ENCODE data around the gene SKI.
A peak's percentile ranks its signal among the peaks of the same experiment; 100 is the strongest.

The SKI gene

DNA sequence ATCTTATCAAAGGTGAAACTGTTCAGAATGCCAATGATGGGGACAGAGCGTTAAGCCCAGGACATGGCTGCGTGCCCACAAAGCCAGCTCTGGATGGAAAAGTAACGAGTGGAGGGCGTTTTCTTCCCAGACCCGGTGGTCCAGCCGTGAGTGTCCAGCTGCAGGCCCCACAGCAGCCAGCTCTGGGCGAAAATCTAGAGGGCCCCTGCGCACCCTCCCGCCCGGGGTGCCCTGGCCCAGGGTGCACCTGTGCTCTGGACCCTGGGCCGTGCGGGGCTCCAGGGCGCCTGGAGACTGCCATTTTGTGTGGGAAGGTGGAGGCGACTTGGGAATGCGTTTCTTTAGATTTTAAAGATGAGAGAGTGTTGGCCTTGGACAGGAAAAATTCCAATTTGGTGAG is 58.8 kb downstream of the SKI start:
- Histone ChIP-seq H3K9me3 (ENCODE audit: control insufficient read depth, low read length) (no peaks in the 10 kb centered on the region), H3K27ac (ENCODE audit: insufficient read depth, low read length, poor library complexity, severe bottlenecking) (no peak overlapping the region), H3K36me3 (ENCODE audit: control insufficient read depth, insufficient read depth, low read length) (peaks cover 5% of the 10 kb centered on the region), H3K27me3 (replicated peaks; ENCODE audit: control insufficient read depth, insufficient read depth, low read length, poor library complexity, severe bottlenecking) (no peaks in the 10 kb centered on the region), H3K4me3 (ENCODE audit: insufficient read depth, low read depth, low read length, poor library complexity, severe bottlenecking) (no peak overlapping the region), H3K4me1 (ENCODE audit: control insufficient read depth, insufficient read depth, low read length, poor library complexity, severe bottlenecking) (peaks cover 38% of the 10 kb centered on the region)
- no peak for DNase-seq

DNA sequence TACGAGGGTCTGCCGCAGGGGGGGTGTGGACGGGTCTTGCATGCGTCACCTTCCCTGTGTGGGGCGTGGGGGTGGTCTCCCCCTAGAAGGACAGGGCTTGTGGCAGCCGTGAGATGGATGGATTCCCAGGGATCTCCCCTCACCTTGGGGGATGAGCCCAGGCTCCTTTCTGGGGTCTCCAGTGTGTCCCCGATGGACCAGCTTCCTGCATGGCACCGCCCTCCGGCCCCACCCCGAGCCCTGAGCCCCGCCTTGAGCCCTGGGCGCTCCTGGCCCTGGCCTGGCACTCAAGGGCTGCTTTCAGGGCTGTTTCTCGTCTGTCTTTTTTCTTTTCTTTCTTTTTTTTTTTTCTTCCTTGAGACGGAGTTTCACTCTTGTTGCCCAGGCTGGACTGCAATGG is 59.5 kb downstream of the SKI start:
- H3K9me3 ChIP-seq (ENCODE audit: control insufficient read depth, low read length), result no peaks in the 10 kb centered on the region
- H3K4me3 ChIP-seq (ENCODE audit: insufficient read depth, low read depth, low read length, poor library complexity, severe bottlenecking), result no peak overlapping the region
- peaks cover 45% of the 10 kb centered on the region for H3K4me1 ChIP-seq (ENCODE audit: control insufficient read depth, insufficient read depth, low read length, poor library complexity, severe bottlenecking)
- H3K27me3 ChIP-seq (replicated peaks; ENCODE audit: control insufficient read depth, insufficient read depth, low read length, poor library complexity, severe bottlenecking), result no peaks in the 10 kb centered on the region
- H3K36me3 ChIP-seq (ENCODE audit: control insufficient read depth, insufficient read depth, low read length), result peaks cover under 1% of the 10 kb centered on the region
- no peak overlapping the region for H3K27ac ChIP-seq (ENCODE audit: insufficient read depth, low read length, poor library complexity, severe bottlenecking)
- DNase-seq, result no peak

DNA sequence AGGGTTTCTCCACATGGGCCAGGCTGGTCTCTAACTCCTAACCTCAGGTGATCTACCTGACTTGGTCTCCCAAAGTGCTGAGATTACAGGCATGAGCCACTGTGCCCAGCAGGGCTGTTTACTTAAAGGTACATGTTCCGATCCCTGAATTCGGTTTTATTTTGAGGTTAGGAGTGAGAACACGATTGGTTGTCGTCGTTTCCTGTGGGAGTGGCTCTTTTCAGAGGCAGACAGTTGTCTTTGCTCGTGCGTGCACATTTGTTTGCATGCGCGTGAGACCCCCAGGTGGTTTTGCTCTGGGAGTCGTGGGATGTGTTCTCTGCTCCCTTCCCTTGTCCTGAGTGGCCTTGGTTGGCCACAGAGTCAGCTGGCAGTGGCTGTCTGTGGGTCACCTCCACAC is 60.2 kb downstream of the SKI start:
- Histone ChIP-seq H3K27ac (ENCODE audit: insufficient read depth, low read length, poor library complexity, severe bottlenecking) (no peak overlapping the region), H3K4me1 (ENCODE audit: control insufficient read depth, insufficient read depth, low read length, poor library complexity, severe bottlenecking) (peaks cover 48% of the 10 kb centered on the region), H3K4me3 (ENCODE audit: insufficient read depth, low read depth, low read length, poor library complexity, severe bottlenecking) (no peak overlapping the region), H3K9me3 (ENCODE audit: control insufficient read depth, low read length) (no peaks in the 10 kb centered on the region), H3K36me3 (ENCODE audit: control insufficient read depth, insufficient read depth, low read length) (no peaks in the 10 kb centered on the region), H3K27me3 (replicated peaks; ENCODE audit: control insufficient read depth, insufficient read depth, low read length, poor library complexity, severe bottlenecking) (no peaks in the 10 kb centered on the region)
- DNase-seq, result no peak

DNA sequence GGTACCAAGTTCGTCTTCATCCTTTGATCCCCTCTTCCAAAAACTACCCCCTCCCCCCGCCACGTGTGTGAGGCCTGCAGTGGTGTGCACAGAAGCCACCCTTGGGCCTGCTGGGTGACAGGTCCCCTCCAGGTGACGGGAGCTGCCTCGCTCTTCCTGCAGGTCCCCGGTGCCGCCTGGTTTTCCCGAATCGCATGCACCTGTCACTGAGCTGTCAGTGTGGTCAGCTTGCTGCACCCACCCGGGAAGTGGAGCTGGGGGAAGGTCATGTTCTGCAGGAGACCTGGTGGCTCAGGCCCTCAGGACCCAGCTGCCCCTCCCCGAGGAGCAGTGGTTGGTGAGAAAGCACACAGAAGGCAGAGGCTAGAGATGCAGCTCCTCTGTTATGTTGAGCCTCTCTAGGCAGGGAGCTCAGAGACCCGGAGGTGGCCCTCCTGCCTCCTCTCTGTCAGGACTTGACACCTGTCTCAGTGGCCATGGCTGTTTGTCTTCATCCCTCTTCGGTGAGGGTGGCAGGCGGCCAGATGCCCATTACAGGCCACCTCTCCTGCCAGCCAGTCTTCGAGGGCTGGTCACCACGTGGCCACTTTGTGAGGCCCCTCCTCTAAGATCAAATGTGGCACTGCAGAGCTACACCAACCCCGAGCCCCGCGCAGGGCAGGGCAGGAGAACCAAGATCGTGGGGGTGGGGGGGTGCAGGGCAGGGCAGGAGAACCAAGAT is 60.9 kb downstream of the SKI start:
- Histone ChIP-seq H3K36me3 (ENCODE audit: control insufficient read depth, insufficient read depth, low read length) (no peaks in the 10 kb centered on the region), H3K4me1 (ENCODE audit: control insufficient read depth, insufficient read depth, low read length, poor library complexity, severe bottlenecking) (peaks cover 53% of the 10 kb centered on the region), H3K4me3 (ENCODE audit: insufficient read depth, low read depth, low read length, poor library complexity, severe bottlenecking) (no peak overlapping the region), H3K27ac (ENCODE audit: insufficient read depth, low read length, poor library complexity, severe bottlenecking) (peak overlapping the region; percentile 71), H3K9me3 (ENCODE audit: control insufficient read depth, low read length) (no peaks in the 10 kb centered on the region), H3K27me3 (replicated peaks; ENCODE audit: control insufficient read depth, insufficient read depth, low read length, poor library complexity, severe bottlenecking) (no peaks in the 10 kb centered on the region)
- DNase-seq, result no peak

DNA sequence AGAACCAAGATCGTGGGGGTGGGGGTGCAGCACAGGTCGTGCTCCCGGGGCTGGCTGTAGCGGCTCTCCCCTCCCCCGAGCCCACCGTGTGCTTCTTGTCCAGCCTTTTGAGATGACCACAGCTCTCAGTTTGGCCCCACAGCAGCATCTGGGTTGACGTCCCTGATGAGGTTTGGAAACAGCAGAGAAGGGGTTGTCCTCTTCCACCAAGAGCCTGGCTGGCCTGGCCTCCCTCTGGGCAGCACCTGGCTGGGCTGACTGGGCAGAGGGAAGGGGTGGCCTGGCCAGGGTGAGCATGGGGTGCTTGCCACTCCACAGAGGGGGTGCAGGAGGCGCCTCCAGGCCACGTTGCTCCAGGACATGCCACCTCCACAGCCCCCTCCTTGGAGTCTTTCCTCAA is 61.5 kb downstream of the SKI start:
- H3K36me3 ChIP-seq (ENCODE audit: control insufficient read depth, insufficient read depth, low read length), result no peaks in the 10 kb centered on the region
- no peaks in the 10 kb centered on the region for H3K27me3 ChIP-seq (replicated peaks; ENCODE audit: control insufficient read depth, insufficient read depth, low read length, poor library complexity, severe bottlenecking)
- peak overlapping the region; percentile 71 for H3K27ac ChIP-seq (ENCODE audit: insufficient read depth, low read length, poor library complexity, severe bottlenecking)
- H3K4me3 ChIP-seq (ENCODE audit: insufficient read depth, low read depth, low read length, poor library complexity, severe bottlenecking), result peak overlapping the region; percentile 36
- DNase-seq, result no peak
- peaks cover 59% of the 10 kb centered on the region for H3K4me1 ChIP-seq (ENCODE audit: control insufficient read depth, insufficient read depth, low read length, poor library complexity, severe bottlenecking)
- H3K9me3 ChIP-seq (ENCODE audit: control insufficient read depth, low read length), result no peaks in the 10 kb centered on the region

DNA sequence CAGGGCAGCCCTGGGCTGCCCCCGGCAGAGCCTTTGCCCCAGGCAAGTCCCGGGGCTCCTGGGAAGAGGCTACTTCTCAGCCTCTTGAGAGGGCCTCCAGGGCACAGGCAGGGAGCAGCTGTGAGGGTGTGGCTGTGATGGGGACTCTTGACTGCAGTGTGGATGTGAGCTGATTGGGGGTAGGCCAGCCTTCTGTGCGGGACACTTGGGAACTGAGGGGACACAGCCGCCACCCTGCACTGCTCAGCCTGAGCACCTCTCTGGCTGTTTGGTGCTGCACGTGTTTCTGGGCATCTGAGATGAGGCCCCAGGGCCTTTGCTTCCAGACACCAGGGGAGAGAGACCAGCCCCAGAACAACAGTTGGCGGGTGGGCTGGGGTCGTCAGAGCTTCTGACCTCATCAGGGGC is 62.1 kb downstream of the SKI start:
- peaks cover 64% of the 10 kb centered on the region for H3K4me1 ChIP-seq (ENCODE audit: control insufficient read depth, insufficient read depth, low read length, poor library complexity, severe bottlenecking)
- no peaks in the 10 kb centered on the region for H3K27me3 ChIP-seq (replicated peaks; ENCODE audit: control insufficient read depth, insufficient read depth, low read length, poor library complexity, severe bottlenecking)
- H3K4me3 ChIP-seq (ENCODE audit: insufficient read depth, low read depth, low read length, poor library complexity, severe bottlenecking), result peak overlapping the region; percentile 36
- no peaks in the 10 kb centered on the region for H3K9me3 ChIP-seq (ENCODE audit: control insufficient read depth, low read length)
- no peak for DNase-seq
- peak overlapping the region; percentile 71 for H3K27ac ChIP-seq (ENCODE audit: insufficient read depth, low read length, poor library complexity, severe bottlenecking)
- H3K36me3 ChIP-seq (ENCODE audit: control insufficient read depth, insufficient read depth, low read length), result no peaks in the 10 kb centered on the region

DNA sequence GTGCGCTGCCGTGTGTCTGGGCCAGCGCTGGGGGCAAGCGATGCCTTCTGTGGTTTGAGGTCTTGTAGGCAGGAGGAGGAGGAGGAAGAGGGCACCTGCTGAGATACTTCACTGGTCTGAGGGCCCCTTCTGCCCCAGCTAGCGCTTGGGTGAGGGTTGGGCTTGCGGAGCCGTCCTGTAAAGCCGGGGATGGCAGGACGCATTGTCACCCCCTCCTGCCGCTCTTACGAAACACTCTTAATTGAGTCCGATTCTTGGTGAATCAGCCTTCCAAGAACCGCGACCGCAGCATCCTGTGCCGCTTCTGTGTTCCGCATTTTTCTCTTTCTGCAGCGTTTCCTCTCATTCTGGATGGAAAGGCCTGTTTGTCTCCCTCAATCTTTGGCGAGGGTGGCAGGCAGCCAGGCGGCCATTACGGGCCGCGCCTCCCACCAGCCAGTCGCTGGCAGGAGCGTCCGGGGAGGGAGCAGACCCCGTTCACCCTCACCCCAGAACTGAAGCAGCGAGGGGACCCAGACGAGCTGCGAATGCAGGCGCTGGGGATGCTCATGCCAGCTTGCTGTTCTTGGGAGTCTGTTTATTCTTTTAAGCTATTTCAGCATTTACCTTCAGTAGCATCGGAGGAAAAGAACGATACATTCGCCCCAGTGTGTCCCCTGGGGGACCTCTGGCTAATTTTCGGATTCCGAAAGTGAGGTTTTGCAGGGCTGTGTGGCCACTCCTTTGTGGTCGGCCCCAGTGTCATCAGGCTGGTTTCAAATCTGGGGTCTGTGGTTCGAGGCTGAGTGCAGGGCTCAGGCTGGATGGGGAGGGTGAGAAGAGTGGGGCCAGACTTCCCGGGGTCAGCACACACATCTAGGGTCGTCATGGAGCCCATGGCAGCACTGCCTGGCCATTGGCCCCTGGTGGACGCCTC is 62.7 kb downstream of the SKI start:
- H3K4me3 ChIP-seq (ENCODE audit: insufficient read depth, low read depth, low read length, poor library complexity, severe bottlenecking), result peak overlapping the region; percentile 36
- H3K4me1 ChIP-seq (ENCODE audit: control insufficient read depth, insufficient read depth, low read length, poor library complexity, severe bottlenecking), result peaks cover 69% of the 10 kb centered on the region
- peak; percentile 71 to 75 (median 72) for DNase-seq
- H3K27ac ChIP-seq (ENCODE audit: insufficient read depth, low read length, poor library complexity, severe bottlenecking), result peak overlapping the region; percentile 71
- no peaks in the 10 kb centered on the region for H3K36me3 ChIP-seq (ENCODE audit: control insufficient read depth, insufficient read depth, low read length)
- no peaks in the 10 kb centered on the region for H3K27me3 ChIP-seq (replicated peaks; ENCODE audit: control insufficient read depth, insufficient read depth, low read length, poor library complexity, severe bottlenecking)
- H3K9me3 ChIP-seq (ENCODE audit: control insufficient read depth, low read length), result no peaks in the 10 kb centered on the region

DNA sequence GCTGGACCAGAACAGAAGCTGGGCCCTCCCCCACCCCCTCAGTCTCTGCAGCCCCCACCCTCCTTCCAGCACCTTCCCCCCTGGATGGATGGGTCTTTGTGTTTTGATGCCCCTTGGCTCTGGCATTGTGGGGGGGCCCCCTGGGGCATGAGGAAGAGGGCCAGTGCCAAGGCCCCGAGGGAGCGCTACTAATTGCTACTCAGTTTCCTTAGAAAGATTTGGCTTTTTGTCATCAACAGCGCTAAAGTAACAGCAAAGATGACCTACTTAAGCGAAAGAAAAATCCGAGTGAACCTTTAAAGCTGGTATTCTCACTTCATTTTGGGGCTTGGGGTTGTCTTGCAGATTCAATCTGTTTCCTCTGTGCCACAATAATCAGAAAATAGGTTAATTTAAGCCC is 63.5 kb downstream of the SKI start:
- H3K4me3 ChIP-seq (ENCODE audit: insufficient read depth, low read depth, low read length, poor library complexity, severe bottlenecking), result no peak overlapping the region
- no peaks in the 10 kb centered on the region for H3K27me3 ChIP-seq (replicated peaks; ENCODE audit: control insufficient read depth, insufficient read depth, low read length, poor library complexity, severe bottlenecking)
- H3K27ac ChIP-seq (ENCODE audit: insufficient read depth, low read length, poor library complexity, severe bottlenecking), result peak overlapping the region; percentile 71
- no peaks in the 10 kb centered on the region for H3K9me3 ChIP-seq (ENCODE audit: control insufficient read depth, low read length)
- no peaks in the 10 kb centered on the region for H3K36me3 ChIP-seq (ENCODE audit: control insufficient read depth, insufficient read depth, low read length)
- no peak for DNase-seq
- peaks cover 75% of the 10 kb centered on the region for H3K4me1 ChIP-seq (ENCODE audit: control insufficient read depth, insufficient read depth, low read length, poor library complexity, severe bottlenecking)

DNA sequence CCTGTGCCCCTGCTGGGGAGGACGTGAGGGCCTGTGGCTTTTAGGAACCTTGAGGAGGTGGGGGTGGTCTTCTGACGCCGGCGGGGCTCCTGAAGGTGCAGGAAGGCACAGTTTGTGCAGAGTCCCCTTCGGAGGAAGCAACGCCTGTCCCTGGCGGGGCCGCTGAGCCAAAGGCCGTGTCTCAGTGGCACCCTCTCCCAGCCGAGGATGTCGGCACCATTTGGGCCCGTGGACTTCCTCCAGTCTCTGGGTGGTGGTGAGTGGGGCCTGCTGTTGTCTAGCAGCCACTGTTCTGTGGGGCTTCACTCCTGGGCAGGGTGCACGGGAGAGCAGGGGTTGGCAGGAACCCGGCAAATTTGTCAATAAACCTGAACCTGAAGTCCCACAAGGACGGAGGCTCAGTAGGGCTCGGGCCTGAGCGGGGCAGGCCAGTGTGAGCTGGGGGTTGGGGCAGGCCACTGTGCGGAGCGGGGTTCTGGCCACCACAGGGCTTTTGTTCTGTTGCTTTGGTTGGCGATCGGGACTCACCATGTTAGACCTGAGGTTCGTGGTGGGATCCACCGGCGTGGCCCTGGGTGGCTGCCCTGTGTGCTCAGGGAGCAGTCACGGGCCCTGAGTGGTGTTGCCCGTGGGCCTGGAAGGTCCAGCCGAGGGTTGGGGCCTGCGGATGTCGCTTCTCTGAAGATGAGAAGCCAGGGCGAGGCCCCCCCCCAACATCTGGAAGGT is 64.8 kb downstream of the SKI start:
- Histone ChIP-seq H3K27ac (ENCODE audit: insufficient read depth, low read length, poor library complexity, severe bottlenecking) (no peak overlapping the region), H3K36me3 (ENCODE audit: control insufficient read depth, insufficient read depth, low read length) (no peaks in the 10 kb centered on the region), H3K27me3 (replicated peaks; ENCODE audit: control insufficient read depth, insufficient read depth, low read length, poor library complexity, severe bottlenecking) (no peaks in the 10 kb centered on the region), H3K4me3 (ENCODE audit: insufficient read depth, low read depth, low read length, poor library complexity, severe bottlenecking) (no peak overlapping the region), H3K9me3 (ENCODE audit: control insufficient read depth, low read length) (no peaks in the 10 kb centered on the region), H3K4me1 (ENCODE audit: control insufficient read depth, insufficient read depth, low read length, poor library complexity, severe bottlenecking) (peaks cover 88% of the 10 kb centered on the region)
- no peak for DNase-seq
